HG03460 (cell line): ENCODE measurements around the gene ASB2.

Source experiments
- ATAC-seq: cut with Tn5 transposase; IDR thresholded peaks from one replicate; pipeline ENCODE4 v1.9.1; 2021; ENCODE audit not compliant: unreplicated experiment

Gene ASB2

GRCh38 chr14:93909429-93910128 lies 66.8 kb downstream of the ASB2 start:
- no peak for ATAC-seq

- ATAC-seq: peak; percentile 77
Measured at GRCh38 chr14:93906341-93907329, 69.7 kb downstream of the ASB2 start.

GRCh38 chr14:93905623-93906022 lies 70.7 kb downstream of the ASB2 start:
- ATAC-seq: no peak

- ATAC-seq: no peak
Measured at GRCh38 chr14:93903342-93904184, 72.8 kb downstream of the ASB2 start.

- ATAC-seq: no peak
Measured at GRCh38 chr14:93902619-93903307, 73.6 kb downstream of the ASB2 start.

GRCh38 chr14:93901813-93902212 lies 74.6 kb downstream of the ASB2 start:
- no peak for ATAC-seq

GRCh38 chr14:93898731-93899130 lies 77.6 kb downstream of the ASB2 start:
- no peak for ATAC-seq

GRCh38 chr14:93898081-93898611 lies 78.2 kb downstream of the ASB2 start:
- ATAC-seq: no peak

- no peak for ATAC-seq
Measured at GRCh38 chr14:93897476-93897845, 78.9 kb downstream of the ASB2 start.

- no peak for ATAC-seq
Measured at GRCh38 chr14:93895023-93895604, 81.3 kb downstream of the ASB2 start.

- no peak for ATAC-seq
Measured at GRCh38 chr14:93893661-93894261, 82.6 kb downstream of the ASB2 start.

- no peak for ATAC-seq
Measured at GRCh38 chr14:93892923-93893558, 83.3 kb downstream of the ASB2 start.

GRCh38 chr14:93892505-93892839 lies 83.9 kb downstream of the ASB2 start:
- no peak for ATAC-seq

- no peak for ATAC-seq
Measured at GRCh38 chr14:93891756-93892504, 84.4 kb downstream of the ASB2 start.

GRCh38 chr14:93889739-93890483 lies 86.5 kb downstream of the ASB2 start:
- no peak for ATAC-seq

GRCh38 chr14:93888995-93889394 lies 87.4 kb downstream of the ASB2 start:
- ATAC-seq: no peak

GRCh38 chr14:93884950-93885349 lies 91.4 kb downstream of the ASB2 start:
- ATAC-seq: no peak
